ENCODE results near the gene BMPER.

DNA sequence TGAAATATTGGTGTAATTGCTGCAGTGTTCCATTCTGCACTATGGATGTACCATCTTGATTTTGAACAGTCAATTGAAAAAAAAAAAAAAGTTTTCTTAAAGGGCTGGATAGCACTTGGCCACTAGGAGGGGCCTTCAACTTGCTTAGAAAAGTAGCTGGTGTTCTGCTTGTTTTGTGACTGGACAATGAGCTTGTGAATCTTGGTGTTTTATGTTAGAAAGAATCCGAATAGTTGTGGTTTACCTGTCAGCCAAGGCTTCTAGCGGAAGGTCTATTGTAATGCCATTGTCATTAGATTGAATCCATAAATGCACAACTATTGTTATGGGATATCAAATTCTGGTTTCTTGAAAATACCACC lies 77.1 kb downstream of the BMPER start:
- TF ChIP-seq, protein P1, sequence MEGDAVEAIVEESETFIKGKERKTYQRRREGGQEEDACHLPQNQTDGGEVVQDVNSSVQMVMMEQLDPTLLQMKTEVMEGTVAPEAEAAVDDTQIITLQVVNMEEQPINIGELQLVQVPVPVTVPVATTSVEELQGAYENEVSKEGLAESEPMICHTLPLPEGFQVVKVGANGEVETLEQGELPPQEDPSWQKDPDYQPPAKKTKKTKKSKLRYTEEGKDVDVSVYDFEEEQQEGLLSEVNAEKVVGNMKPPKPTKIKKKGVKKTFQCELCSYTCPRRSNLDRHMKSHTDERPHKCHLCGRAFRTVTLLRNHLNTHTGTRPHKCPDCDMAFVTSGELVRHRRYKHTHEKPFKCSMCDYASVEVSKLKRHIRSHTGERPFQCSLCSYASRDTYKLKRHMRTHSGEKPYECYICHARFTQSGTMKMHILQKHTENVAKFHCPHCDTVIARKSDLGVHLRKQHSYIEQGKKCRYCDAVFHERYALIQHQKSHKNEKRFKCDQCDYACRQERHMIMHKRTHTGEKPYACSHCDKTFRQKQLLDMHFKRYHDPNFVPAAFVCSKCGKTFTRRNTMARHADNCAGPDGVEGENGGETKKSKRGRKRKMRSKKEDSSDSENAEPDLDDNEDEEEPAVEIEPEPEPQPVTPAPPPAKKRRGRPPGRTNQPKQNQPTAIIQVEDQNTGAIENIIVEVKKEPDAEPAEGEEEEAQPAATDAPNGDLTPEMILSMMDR (IDR thresholded peaks at IDR 0.05) = peak; percentile 19; the same call in 1 of the 2 replicates
- TF ChIP-seq, protein P2, sequence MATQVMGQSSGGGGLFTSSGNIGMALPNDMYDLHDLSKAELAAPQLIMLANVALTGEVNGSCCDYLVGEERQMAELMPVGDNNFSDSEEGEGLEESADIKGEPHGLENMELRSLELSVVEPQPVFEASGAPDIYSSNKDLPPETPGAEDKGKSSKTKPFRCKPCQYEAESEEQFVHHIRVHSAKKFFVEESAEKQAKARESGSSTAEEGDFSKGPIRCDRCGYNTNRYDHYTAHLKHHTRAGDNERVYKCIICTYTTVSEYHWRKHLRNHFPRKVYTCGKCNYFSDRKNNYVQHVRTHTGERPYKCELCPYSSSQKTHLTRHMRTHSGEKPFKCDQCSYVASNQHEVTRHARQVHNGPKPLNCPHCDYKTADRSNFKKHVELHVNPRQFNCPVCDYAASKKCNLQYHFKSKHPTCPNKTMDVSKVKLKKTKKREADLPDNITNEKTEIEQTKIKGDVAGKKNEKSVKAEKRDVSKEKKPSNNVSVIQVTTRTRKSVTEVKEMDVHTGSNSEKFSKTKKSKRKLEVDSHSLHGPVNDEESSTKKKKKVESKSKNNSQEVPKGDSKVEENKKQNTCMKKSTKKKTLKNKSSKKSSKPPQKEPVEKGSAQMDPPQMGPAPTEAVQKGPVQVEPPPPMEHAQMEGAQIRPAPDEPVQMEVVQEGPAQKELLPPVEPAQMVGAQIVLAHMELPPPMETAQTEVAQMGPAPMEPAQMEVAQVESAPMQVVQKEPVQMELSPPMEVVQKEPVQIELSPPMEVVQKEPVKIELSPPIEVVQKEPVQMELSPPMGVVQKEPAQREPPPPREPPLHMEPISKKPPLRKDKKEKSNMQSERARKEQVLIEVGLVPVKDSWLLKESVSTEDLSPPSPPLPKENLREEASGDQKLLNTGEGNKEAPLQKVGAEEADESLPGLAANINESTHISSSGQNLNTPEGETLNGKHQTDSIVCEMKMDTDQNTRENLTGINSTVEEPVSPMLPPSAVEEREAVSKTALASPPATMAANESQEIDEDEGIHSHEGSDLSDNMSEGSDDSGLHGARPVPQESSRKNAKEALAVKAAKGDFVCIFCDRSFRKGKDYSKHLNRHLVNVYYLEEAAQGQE (IDR thresholded peaks at IDR 0.05; ENCODE audit: insufficient read depth in 1 of 2, low read depth in 2 of 2, low read length in 1 of 2) = no peak
